Measurements from ENCODE around the gene PSMD1.

- TF ChIP-seq POLR2A (IDR thresholded peaks at IDR 0.05; ENCODE audit: low read depth) = no peak
- TF ChIP-seq, protein P1, sequence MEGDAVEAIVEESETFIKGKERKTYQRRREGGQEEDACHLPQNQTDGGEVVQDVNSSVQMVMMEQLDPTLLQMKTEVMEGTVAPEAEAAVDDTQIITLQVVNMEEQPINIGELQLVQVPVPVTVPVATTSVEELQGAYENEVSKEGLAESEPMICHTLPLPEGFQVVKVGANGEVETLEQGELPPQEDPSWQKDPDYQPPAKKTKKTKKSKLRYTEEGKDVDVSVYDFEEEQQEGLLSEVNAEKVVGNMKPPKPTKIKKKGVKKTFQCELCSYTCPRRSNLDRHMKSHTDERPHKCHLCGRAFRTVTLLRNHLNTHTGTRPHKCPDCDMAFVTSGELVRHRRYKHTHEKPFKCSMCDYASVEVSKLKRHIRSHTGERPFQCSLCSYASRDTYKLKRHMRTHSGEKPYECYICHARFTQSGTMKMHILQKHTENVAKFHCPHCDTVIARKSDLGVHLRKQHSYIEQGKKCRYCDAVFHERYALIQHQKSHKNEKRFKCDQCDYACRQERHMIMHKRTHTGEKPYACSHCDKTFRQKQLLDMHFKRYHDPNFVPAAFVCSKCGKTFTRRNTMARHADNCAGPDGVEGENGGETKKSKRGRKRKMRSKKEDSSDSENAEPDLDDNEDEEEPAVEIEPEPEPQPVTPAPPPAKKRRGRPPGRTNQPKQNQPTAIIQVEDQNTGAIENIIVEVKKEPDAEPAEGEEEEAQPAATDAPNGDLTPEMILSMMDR (IDR thresholded peaks at IDR 0.05) = no peak
- no peak for TF ChIP-seq POLR2AphosphoS5 (IDR thresholded peaks at IDR 0.05)
These were observed 44.3 kb downstream of the PSMD1 start for GRCh38 chr2:231100990-231101389.

Measured in esophagus muscularis mucosa (tissue), 3 donors.